ENCODE results near the gene FLRT3. TPM values are rescaled to one million over a fixed set of nuclear protein-coding genes. Genes with fewer than 3 reads are reported as not detected.

Gene FLRT3
- total and polyA plus RNA-seq, 4 donors, result 2.7 to 29.7 (median 6.6) TPM

- TF ChIP-seq CTCF (IDR thresholded peaks at IDR 0.05; ENCODE audit: low read depth, low read length, missing input control) (no peak), GABPA (IDR thresholded peaks at IDR 0.05 in 1 of 2, conservative IDR thresholded peaks at IDR 0.05 in 1 of 2) (no peak), NR2F2 (IDR thresholded peaks at IDR 0.05) (no peak), ATF3 (IDR thresholded peaks at IDR 0.05) (no peak)
Measured at GRCh38 chr20:14344746-14345145, 7.3 kb upstream of the FLRT3 start (continued).

GRCh38 chr20:14343491-14344065 is 6.2 kb upstream of the FLRT3 start:
- Histone ChIP-seq H3K4me1 (ENCODE audit: control insufficient read depth in 4 of 4, insufficient read depth in 4 of 4, low read length in 3 of 4) (peaks cover 3 to 19% (median 14%) of the 10 kb centered on the region in 4 donors), H3K9me3 (ENCODE audit: control insufficient read depth in 4 of 4, low read length in 3 of 4) (no peaks in the 10 kb centered on the region), H3K27me3 (ENCODE audit: control insufficient read depth in 4 of 4, insufficient read depth in 4 of 4, low read length in 3 of 4) (no peaks in the 10 kb centered on the region), H3K4me3 (ENCODE audit: low read depth in 1 of 3, low read length in 3 of 3) (no peak overlapping the region), H3K9ac (ENCODE audit: low read depth in 1 of 2, low read length in 2 of 2) (no peak overlapping the region), H3K27ac (ENCODE audit: low read depth in 1 of 2, low read length in 2 of 2) (no peak overlapping the region), H3K36me3 (ENCODE audit: control insufficient read depth in 4 of 4, insufficient read depth in 3 of 4, low read depth in 1 of 4, low read length in 3 of 4) (no peaks in the 10 kb centered on the region)
- no peak for DNase-seq (ENCODE audit: low spot score)
- 38% methylated on average over 2 of the region's 2 CpGs for WGBS
- TF ChIP-seq FOXA1 (IDR thresholded peaks at IDR 0.05) (no peak), YY1 (IDR thresholded peaks at IDR 0.05) (peak; percentile 16)

- no peak for DNase-seq (ENCODE audit: low spot score)
- Histone ChIP-seq H3K4me1 (ENCODE audit: control insufficient read depth in 4 of 4, insufficient read depth in 4 of 4, low read length in 3 of 4) (peaks cover 3 to 19% (median 14%) of the 10 kb centered on the region in 4 donors), H3K4me3 (ENCODE audit: low read depth in 1 of 3, low read length in 3 of 3) (no peak overlapping the region), H3K27me3 (ENCODE audit: control insufficient read depth in 4 of 4, insufficient read depth in 4 of 4, low read length in 3 of 4) (no peaks in the 10 kb centered on the region), H3K36me3 (ENCODE audit: control insufficient read depth in 4 of 4, insufficient read depth in 3 of 4, low read depth in 1 of 4, low read length in 3 of 4) (no peaks in the 10 kb centered on the region), H3K9ac (ENCODE audit: low read depth in 1 of 2, low read length in 2 of 2) (no peak overlapping the region), H3K27ac (ENCODE audit: low read depth in 1 of 2, low read length in 2 of 2) (no peak overlapping the region), H3K9me3 (ENCODE audit: control insufficient read depth in 4 of 4, low read length in 3 of 4) (no peaks in the 10 kb centered on the region)
- WGBS, result 89% methylated on average over 1 of the region's 1 CpG
- TF ChIP-seq EGR1 (IDR thresholded peaks at IDR 0.05; ENCODE audit: low read depth in 2 of 2) (no peak), FOXA2 (IDR thresholded peaks at IDR 0.05) (no peak), ZBTB33 (IDR thresholded peaks at IDR 0.05) (no peak), RAD21 (IDR thresholded peaks at IDR 0.05) (no peak), TAF1 (conservative IDR thresholded peaks at IDR 0.05) (no peak), YY1 (IDR thresholded peaks at IDR 0.05) (no peak), HNF4G (IDR thresholded peaks at IDR 0.05) (no peak), CTCF (IDR thresholded peaks at IDR 0.05; ENCODE audit: low read depth, low read length, missing input control) (no peak), RXRA (IDR thresholded peaks at IDR 0.05) (no peak), FOXA1 (IDR thresholded peaks at IDR 0.05) (no peak), NR2F2 (IDR thresholded peaks at IDR 0.05) (no peak), REST (IDR thresholded peaks at IDR 0.05) (no peak), HNF4A (conservative IDR thresholded peaks at IDR 0.05) (no peak), ATF3 (IDR thresholded peaks at IDR 0.05) (no peak), GABPA (IDR thresholded peaks at IDR 0.05 in 1 of 2, conservative IDR thresholded peaks at IDR 0.05 in 1 of 2) (no peak), SP1 (IDR thresholded peaks at IDR 0.05) (no peak), JUND (IDR thresholded peaks at IDR 0.05) (no peak), MAX (IDR thresholded peaks at IDR 0.05) (no peak)
Measured at GRCh38 chr20:14342918-14343317, 5.5 kb upstream of the FLRT3 start.

Data from liver (tissue), 9 donors.